ENCODE data around the gene RPS6KA2.

RPS6KA2 gene

GRCh38 chr6:166648846-166649245, 21.8 kb upstream of the RPS6KA2 start:
- Mint-ChIP-seq H3K27ac (no peak overlapping the region), H3K4me1 (ENCODE audit: low read depth) (no peaks in the 10 kb centered on the region), H3K4me3 (no peak overlapping the region), H3K9me3 (no peaks in the 10 kb centered on the region), H3K36me3 (ENCODE audit: low read depth) (no peaks in the 10 kb centered on the region), H3K27me3 (ENCODE audit: low read depth) (peaks cover 4% of the 10 kb centered on the region)
- no peak for DNase-seq (ENCODE audit: low spot score)

- H3K27ac Mint-ChIP-seq: no peak overlapping the region
- H3K9me3 Mint-ChIP-seq: no peaks in the 10 kb centered on the region
- no peaks in the 10 kb centered on the region for H3K36me3 Mint-ChIP-seq (ENCODE audit: low read depth)
- H3K4me1 Mint-ChIP-seq (ENCODE audit: low read depth): no peaks in the 10 kb centered on the region
- H3K27me3 Mint-ChIP-seq (ENCODE audit: low read depth): peaks cover 8% of the 10 kb centered on the region
- no peak for DNase-seq (ENCODE audit: low spot score)
- H3K4me3 Mint-ChIP-seq: no peak overlapping the region
Observed at GRCh38 chr6:166647896-166648295, 20.8 kb upstream of the RPS6KA2 start.

- Mint-ChIP-seq H3K9me3 (no peaks in the 10 kb centered on the region), H3K27me3 (ENCODE audit: low read depth) (peaks cover 12% of the 10 kb centered on the region), H3K27ac (no peak overlapping the region), H3K4me1 (ENCODE audit: low read depth) (no peaks in the 10 kb centered on the region), H3K36me3 (ENCODE audit: low read depth) (no peaks in the 10 kb centered on the region), H3K4me3 (no peak overlapping the region)
- no peak for DNase-seq (ENCODE audit: low spot score)
Observed at GRCh38 chr6:166646716-166647115, 19.7 kb upstream of the RPS6KA2 start.

- H3K9me3 Mint-ChIP-seq: no peaks in the 10 kb centered on the region
- DNase-seq (ENCODE audit: low spot score): no peak
Observed at GRCh38 chr6:166645896-166646295, 18.8 kb upstream of the RPS6KA2 start.

GRCh38 chr6:166644681-166645080, 17.6 kb upstream of the RPS6KA2 start:
- no peak for DNase-seq (ENCODE audit: low spot score)
- Mint-ChIP-seq H3K4me3 (no peak overlapping the region), H3K27ac (no peak overlapping the region), H3K4me1 (ENCODE audit: low read depth) (peaks cover 2% of the 10 kb centered on the region), H3K27me3 (ENCODE audit: low read depth) (peaks cover 25% of the 10 kb centered on the region), H3K9me3 (no peaks in the 10 kb centered on the region), H3K36me3 (ENCODE audit: low read depth) (no peaks in the 10 kb centered on the region)

More at GRCh38 chr6:166645896-166646295, 18.8 kb upstream of the RPS6KA2 start:
- no peaks in the 10 kb centered on the region for H3K36me3 Mint-ChIP-seq (ENCODE audit: low read depth)
- H3K4me3 Mint-ChIP-seq: no peak overlapping the region
- no peaks in the 10 kb centered on the region for H3K4me1 Mint-ChIP-seq (ENCODE audit: low read depth)
- H3K27me3 Mint-ChIP-seq (ENCODE audit: low read depth): peaks cover 17% of the 10 kb centered on the region
- no peak overlapping the region for H3K27ac Mint-ChIP-seq

- Mint-ChIP-seq H3K36me3 (ENCODE audit: low read depth) (no peaks in the 10 kb centered on the region), H3K27me3 (ENCODE audit: low read depth) (peaks cover 30% of the 10 kb centered on the region), H3K4me3 (no peak overlapping the region), H3K4me1 (ENCODE audit: low read depth) (peaks cover 2% of the 10 kb centered on the region), H3K9me3 (no peaks in the 10 kb centered on the region), H3K27ac (no peak overlapping the region)
- no peak for DNase-seq (ENCODE audit: low spot score)
Observed at GRCh38 chr6:166643891-166644590, 17.0 kb upstream of the RPS6KA2 start.

- peaks cover 34% of the 10 kb centered on the region for H3K27me3 Mint-ChIP-seq (ENCODE audit: low read depth)
- H3K27ac Mint-ChIP-seq: no peak overlapping the region
- peaks cover 2% of the 10 kb centered on the region for H3K4me1 Mint-ChIP-seq (ENCODE audit: low read depth)
Observed at GRCh38 chr6:166642646-166643045, 15.6 kb upstream of the RPS6KA2 start.

GRCh38 chr6:166640342-166641043, 13.4 kb upstream of the RPS6KA2 start:
- Mint-ChIP-seq H3K27me3 (ENCODE audit: low read depth) (peaks cover 34% of the 10 kb centered on the region), H3K4me3 (no peak overlapping the region), H3K27ac (no peak overlapping the region), H3K36me3 (ENCODE audit: low read depth) (no peaks in the 10 kb centered on the region), H3K4me1 (ENCODE audit: low read depth) (peaks cover 2% of the 10 kb centered on the region), H3K9me3 (no peaks in the 10 kb centered on the region)
- DNase-seq (ENCODE audit: low spot score): no peak

More at GRCh38 chr6:166642646-166643045, 15.6 kb upstream of the RPS6KA2 start:
- no peak for DNase-seq (ENCODE audit: low spot score)
- Mint-ChIP-seq H3K36me3 (ENCODE audit: low read depth) (no peaks in the 10 kb centered on the region), H3K4me3 (no peak overlapping the region), H3K9me3 (no peaks in the 10 kb centered on the region)

- H3K27ac Mint-ChIP-seq: no peak overlapping the region
- H3K4me3 Mint-ChIP-seq: no peak overlapping the region
- peaks cover 34% of the 10 kb centered on the region for H3K27me3 Mint-ChIP-seq (ENCODE audit: low read depth)
Observed at GRCh38 chr6:166639921-166640320, 12.9 kb upstream of the RPS6KA2 start.

GRCh38 chr6:166638573-166638964, 11.5 kb upstream of the RPS6KA2 start:
- no peak overlapping the region for H3K4me3 Mint-ChIP-seq
- peaks cover 35% of the 10 kb centered on the region for H3K27me3 Mint-ChIP-seq (ENCODE audit: low read depth)

More at GRCh38 chr6:166639921-166640320, 12.9 kb upstream of the RPS6KA2 start:
- DNase-seq (ENCODE audit: low spot score): no peak
- peaks cover 2% of the 10 kb centered on the region for H3K4me1 Mint-ChIP-seq (ENCODE audit: low read depth)
- H3K36me3 Mint-ChIP-seq (ENCODE audit: low read depth): no peaks in the 10 kb centered on the region
- H3K9me3 Mint-ChIP-seq: no peaks in the 10 kb centered on the region

GRCh38 chr6:166637812-166638572, 10.9 kb upstream of the RPS6KA2 start:
- H3K27me3 Mint-ChIP-seq (ENCODE audit: low read depth): peaks cover 34% of the 10 kb centered on the region

More at GRCh38 chr6:166638573-166638964, 11.5 kb upstream of the RPS6KA2 start:
- Mint-ChIP-seq H3K36me3 (ENCODE audit: low read depth) (no peaks in the 10 kb centered on the region), H3K4me1 (ENCODE audit: low read depth) (peaks cover 2% of the 10 kb centered on the region), H3K27ac (no peak overlapping the region), H3K9me3 (no peaks in the 10 kb centered on the region)
- DNase-seq (ENCODE audit: low spot score): no peak

GRCh38 chr6:166636934-166637333, 9.9 kb upstream of the RPS6KA2 start:
- Mint-ChIP-seq H3K36me3 (ENCODE audit: low read depth) (no peaks in the 10 kb centered on the region), H3K27ac (no peak overlapping the region), H3K4me1 (ENCODE audit: low read depth) (peaks cover 2% of the 10 kb centered on the region), H3K9me3 (no peaks in the 10 kb centered on the region), H3K4me3 (no peak overlapping the region), H3K27me3 (ENCODE audit: low read depth) (peaks cover 29% of the 10 kb centered on the region)
- no peak for DNase-seq (ENCODE audit: low spot score)

More at GRCh38 chr6:166637812-166638572, 10.9 kb upstream of the RPS6KA2 start:
- H3K4me1 Mint-ChIP-seq (ENCODE audit: low read depth): peaks cover 2% of the 10 kb centered on the region
- H3K27ac Mint-ChIP-seq: no peak overlapping the region
- H3K36me3 Mint-ChIP-seq (ENCODE audit: low read depth): no peaks in the 10 kb centered on the region
- H3K4me3 Mint-ChIP-seq: no peak overlapping the region
- DNase-seq (ENCODE audit: low spot score): no peak
- H3K9me3 Mint-ChIP-seq: no peaks in the 10 kb centered on the region

- Mint-ChIP-seq H3K27ac (no peak overlapping the region), H3K36me3 (ENCODE audit: low read depth) (no peaks in the 10 kb centered on the region), H3K4me1 (ENCODE audit: low read depth) (peaks cover 2% of the 10 kb centered on the region), H3K4me3 (no peak overlapping the region), H3K9me3 (no peaks in the 10 kb centered on the region), H3K27me3 (ENCODE audit: low read depth) (peaks cover 29% of the 10 kb centered on the region)
- DNase-seq (ENCODE audit: low spot score): no peak
Observed at GRCh38 chr6:166636191-166636933, 9.3 kb upstream of the RPS6KA2 start.
